HG03575 (cell line): ENCODE data around the gene FZR1.

ENCODE experiments used
- ATAC-seq: cut with Tn5 transposase; IDR thresholded peaks from one replicate; pipeline ENCODE4 v1.9.1; 2021; ENCODE audit not compliant: unreplicated experiment, insufficient number of reproducible peaks, low FRiP score; ENCODE audit errors: extremely low read depth

FZR1 gene

GRCh38 chr19:3537101-3537437 is 31.0 kb downstream of the FZR1 start:
- no peak for ATAC-seq

GRCh38 chr19:3537438-3538240 is 31.5 kb downstream of the FZR1 start:
- no peak for ATAC-seq

- no peak for ATAC-seq
These were observed 32.3 kb downstream of the FZR1 start for GRCh38 chr19:3538258-3538929.

- no peak for ATAC-seq
These were observed 33.0 kb downstream of the FZR1 start, which contains the start of gene TEKTIP1 for GRCh38 chr19:3538965-3539755. TEKTIP1 (plus strand) TSS chr19:3539174; CDS start chr19:3539178, 4 bp downstream.

- no peak for ATAC-seq
These were observed 33.6 kb downstream of the FZR1 start for GRCh38 chr19:3539756-3540118.

- ATAC-seq = no peak
These were observed 37.3 kb downstream of the FZR1 start for GRCh38 chr19:3543150-3544057.

GRCh38 chr19:3544058-3544376 is 37.9 kb downstream of the FZR1 start:
- no peak for ATAC-seq

- no peak for ATAC-seq
These were observed 38.9 kb downstream of the FZR1 start for GRCh38 chr19:3544742-3545668.

- ATAC-seq = no peak
These were observed 39.5 kb downstream of the FZR1 start for GRCh38 chr19:3545669-3546034.

GRCh38 chr19:3546119-3546518 is 40.0 kb downstream of the FZR1 start:
- no peak for ATAC-seq

GRCh38 chr19:3547301-3547731 is 41.2 kb downstream of the FZR1 start:
- ATAC-seq = no peak

- ATAC-seq = no peak
These were observed 41.7 kb downstream of the FZR1 start for GRCh38 chr19:3547767-3548282.

- ATAC-seq = no peak
These were observed 42.5 kb downstream of the FZR1 start for GRCh38 chr19:3548606-3549005.

GRCh38 chr19:3549816-3550215 is 43.7 kb downstream of the FZR1 start:
- no peak for ATAC-seq

GRCh38 chr19:3550947-3551791 is 45.1 kb downstream of the FZR1 start:
- ATAC-seq = no peak

- no peak for ATAC-seq
These were observed 45.6 kb downstream of the FZR1 start for GRCh38 chr19:3551792-3552095.
